DMS153 treated with DMSO at 0.1 percent for 48 hours (cell line): ENCODE results near the gene HMG20A.

ENCODE experiments used
- DNase-seq: peaks from one replicate; lab custom pipeline; 2025; ENCODE audit not compliant: unreplicated experiment; lab: John Stamatoyannopoulos, UW

The HMG20A gene

DNA sequence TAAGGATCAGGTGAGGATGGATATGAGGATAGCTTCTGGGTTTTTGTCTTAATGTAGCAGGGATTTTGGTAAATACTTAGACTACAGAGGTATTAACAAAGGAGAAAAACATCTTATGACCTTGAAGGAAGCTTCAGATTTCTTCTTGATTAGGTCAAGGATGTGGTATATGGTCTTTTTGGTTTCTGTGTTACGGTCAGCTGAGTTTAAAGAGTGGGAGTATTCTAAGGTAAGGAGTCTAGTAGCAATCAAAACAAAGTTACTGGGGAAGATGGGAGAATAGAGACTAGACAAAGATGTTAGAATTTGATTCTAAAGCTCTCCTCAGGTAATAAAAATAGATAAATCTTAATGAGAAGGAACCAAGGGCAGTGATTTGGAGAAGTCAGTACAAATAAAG lies 6.2 kb downstream of the HMG20A start:
- no peak for DNase-seq

DNA sequence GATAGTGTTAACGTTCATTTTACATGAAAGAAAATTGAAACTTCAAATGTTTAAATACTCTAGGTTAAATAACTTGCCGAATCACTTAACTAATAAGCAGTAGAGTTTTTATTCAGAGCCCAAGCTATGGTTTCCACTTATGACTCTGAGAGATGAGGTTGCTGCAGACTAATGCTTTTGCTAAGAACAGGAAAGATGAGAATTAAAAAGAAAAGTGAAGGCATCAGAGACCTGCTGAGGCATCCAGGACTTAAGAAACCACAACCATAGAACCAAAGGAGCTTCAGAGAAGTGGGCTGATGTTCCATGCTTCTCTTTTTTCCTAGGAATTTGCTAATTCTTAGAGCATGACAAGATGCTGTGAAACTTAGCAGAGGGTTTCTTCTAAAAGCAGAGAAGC lies 9.5 kb downstream of the HMG20A start:
- no peak for DNase-seq

GRCh38 chr15:77430652-77431051 lies 10.0 kb downstream of the HMG20A start:
- no peak for DNase-seq

DNA sequence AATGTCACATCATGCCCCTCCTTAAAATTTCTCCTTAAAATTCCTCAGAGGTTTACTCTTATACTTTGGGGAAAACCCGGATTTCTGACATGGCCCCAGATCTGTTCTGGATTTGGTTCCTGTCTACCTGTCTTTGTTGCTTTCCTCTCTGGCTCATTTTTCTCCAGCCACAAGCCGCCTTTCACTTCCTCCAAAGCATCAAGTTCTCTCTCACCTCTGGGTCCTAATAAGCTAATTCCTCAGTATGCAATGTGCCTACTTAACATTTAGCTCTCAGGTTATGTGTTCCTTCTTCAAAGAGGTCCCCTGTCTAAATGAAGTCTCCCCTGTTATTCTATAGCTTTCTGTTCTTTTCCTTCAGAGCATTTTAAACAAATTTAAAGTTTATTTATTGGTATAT lies 16.1 kb downstream of the HMG20A start:
- DNase-seq, result no peak

- no peak for DNase-seq
Measured at GRCh38 chr15:77437264-77437663, 16.6 kb downstream of the HMG20A start.

- no peak for DNase-seq
Measured at GRCh38 chr15:77440378-77440999, 19.8 kb downstream of the HMG20A start.

GRCh38 chr15:77446840-77447390 lies 26.2 kb downstream of the HMG20A start:
- DNase-seq, result no peak

- DNase-seq, result no peak
Measured at GRCh38 chr15:77454265-77454664, 33.6 kb downstream of the HMG20A start.

GRCh38 chr15:77454951-77455350 lies 34.3 kb downstream of the HMG20A start:
- no peak for DNase-seq

DNA sequence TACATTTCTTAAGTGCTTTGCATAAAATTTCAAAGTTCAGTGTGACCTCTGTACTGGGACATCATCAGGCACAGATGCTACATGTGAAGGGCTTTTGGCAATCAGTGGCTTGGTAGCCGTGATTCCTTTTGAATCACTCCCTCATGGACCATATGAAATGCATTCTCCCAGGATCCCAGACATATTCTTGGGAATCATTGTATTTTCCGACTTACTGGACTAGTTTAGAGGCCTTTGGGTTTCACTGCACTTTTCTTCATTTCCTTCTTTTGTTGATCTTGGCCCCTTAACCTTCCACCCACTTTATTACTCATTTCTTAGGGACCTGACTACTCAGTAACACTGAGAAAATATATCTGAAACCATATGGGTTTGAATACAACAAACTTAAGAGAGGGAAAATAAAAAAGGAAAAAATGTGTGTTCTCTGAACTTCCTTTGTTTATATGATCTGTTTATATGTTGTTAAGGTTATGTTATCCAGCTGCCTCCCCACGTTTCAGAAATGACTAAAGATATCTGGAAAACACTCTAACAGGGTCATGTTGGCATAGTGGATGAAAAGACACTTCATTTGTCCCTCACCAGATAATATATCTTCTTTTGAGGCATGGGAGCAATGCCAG lies 35.1 kb downstream of the HMG20A start:
- DNase-seq, result no peak

- DNase-seq, result no peak
Measured at GRCh38 chr15:77456746-77457145, 36.1 kb downstream of the HMG20A start.

GRCh38 chr15:77457191-77457904 lies 36.7 kb downstream of the HMG20A start:
- no peak for DNase-seq

GRCh38 chr15:77457905-77458265 lies 37.2 kb downstream of the HMG20A start:
- DNase-seq, result no peak

GRCh38 chr15:77459031-77459430 lies 38.3 kb downstream of the HMG20A start:
- no peak for DNase-seq

- no peak for DNase-seq
Measured at GRCh38 chr15:77461486-77461885, 40.8 kb downstream of the HMG20A start.

DNA sequence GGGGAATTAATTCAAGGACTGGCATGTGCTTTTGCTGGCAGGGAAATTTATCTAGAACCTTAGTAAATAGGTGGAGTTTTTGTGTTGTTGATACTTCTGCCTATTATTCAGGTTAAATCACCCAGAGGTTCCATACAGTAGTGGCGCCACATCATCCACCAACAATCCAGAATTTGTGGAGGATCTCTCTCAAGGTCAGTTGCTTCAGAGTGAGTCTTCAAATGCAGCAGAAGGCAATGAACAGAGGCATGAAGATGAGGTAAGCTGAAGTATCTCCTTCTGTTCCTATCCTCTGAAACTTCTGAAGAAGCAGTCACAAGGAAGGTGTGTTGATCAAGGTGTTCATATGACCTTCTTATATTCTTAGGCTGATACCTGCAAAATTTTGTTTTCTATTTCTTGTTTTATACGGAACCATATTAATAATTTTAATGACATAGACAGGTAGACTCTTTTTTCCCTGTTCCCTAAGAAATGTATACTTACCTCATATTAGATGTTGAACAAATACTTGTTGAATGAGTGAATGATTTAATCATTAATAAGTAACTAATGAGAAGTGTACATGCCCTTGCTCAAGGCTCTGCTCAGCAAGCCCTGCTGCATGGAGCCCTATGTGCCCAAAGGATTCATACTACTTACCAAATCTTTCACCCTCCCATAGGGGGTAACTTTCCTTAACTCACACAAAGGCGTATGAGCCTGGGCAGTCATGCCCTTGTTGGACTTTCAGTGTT lies 43.6 kb downstream of the HMG20A start:
- DNase-seq, result no peak

- DNase-seq, result no peak
Measured at GRCh38 chr15:77466521-77466920, 45.8 kb downstream of the HMG20A start.

GRCh38 chr15:77468896-77469295 lies 48.2 kb downstream of the HMG20A start:
- no peak for DNase-seq

DNA sequence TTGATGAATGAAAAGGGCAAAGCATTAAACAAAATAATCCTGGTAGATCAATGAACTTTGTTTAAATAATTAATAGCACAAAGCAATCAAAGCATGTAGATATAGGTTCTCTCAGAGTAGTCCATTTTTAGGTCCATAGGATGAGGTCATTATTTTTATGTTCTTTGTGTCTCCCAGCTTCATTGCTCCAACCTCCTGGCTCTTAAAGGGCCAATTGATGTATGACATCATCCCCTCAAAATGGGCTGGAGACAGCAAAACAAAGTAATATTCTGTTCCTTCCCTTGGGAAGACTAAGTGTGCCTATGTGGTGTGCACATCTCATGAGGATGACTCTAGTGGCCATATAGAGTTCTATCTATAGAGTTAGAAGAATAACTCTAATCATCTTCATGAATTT lies 49.5 kb downstream of the HMG20A start:
- DNase-seq, result no peak

- DNase-seq, result no peak
Measured at GRCh38 chr15:77473328-77473727, 52.6 kb downstream of the HMG20A start.

- no peak for DNase-seq
Measured at GRCh38 chr15:77474310-77474988, 53.8 kb downstream of the HMG20A start.
